Urinary bladder (tissue), 4 donors: ENCODE results near the gene GGTA1. TPM values are rescaled to one million over a fixed set of nuclear protein-coding genes. Genes with fewer than 3 reads are reported as not detected.
"Not testable (repeated sequence)": the region's sequence is repeated elsewhere in the genome, so short reads cannot be mapped to it uniquely, and the experiment has no call there.

ENCODE experiments used
- DNase-seq: peaks from one replicate; pipeline ENCODE4 v3.0.0-alpha.2; 2015; ENCODE audit errors: extremely low spot score
- H3K27ac ChIP-seq: one replicate; pipeline ENCODE4 v1.5.1; 2013; ENCODE audit warnings: low read depth, mild to moderate bottlenecking, moderate library complexity
- H3K36me3 ChIP-seq: one replicate; pipeline ENCODE4 v1.6.1; 2013; ENCODE audit warnings: mild to moderate bottlenecking, moderate library complexity; ENCODE audit not compliant: insufficient read depth
- H3K4me1 ChIP-seq: one replicate; pipeline ENCODE4 v1.6.1; 2013; ENCODE audit warnings: mild to moderate bottlenecking, moderate library complexity; ENCODE audit not compliant: insufficient read depth
- H3K4me3 ChIP-seq: one replicate; pipeline ENCODE4 v1.5.1; 2013; ENCODE audit warnings: low read depth, low read length
- WGBS: extraction: QIAGEN DNeasy Blood & Tissue Kit; methylation state at CpG from one replicate; pipeline ENCODE4 v1.1.7; 2013; 5-methylcytosine and 5-hydroxymethylcytosine counted together
- polyA plus RNA-seq: library from polyadenylated mRNA; stranded (reverse); fragments of 200-250 nt; gene quantifications from one replicate; pipeline ENCODE4 v1.2.3, GENCODE V29; 2013
- total RNA-seq: library from RNA; depleted of rRNA; stranded (reverse); fragments of >200 nt; gene quantifications from one replicate; pipeline ENCODE4 v1.2.3, GENCODE V29; 2014
- donor health status: healthy with polysubstance abuse.
- donor health status: healthy.

Gene GGTA1
- total and polyA plus RNA-seq, 2 donors: 5.1 to 10.2 TPM

- WGBS: 51% methylated on average over 8 of the region's 8 CpGs
- DNase-seq: no peak
- no peak overlapping the region for H3K4me3 ChIP-seq
Observed at GRCh38 chr9:121439711-121440664, 59.7 kb downstream of the GGTA1 start.

DNA sequence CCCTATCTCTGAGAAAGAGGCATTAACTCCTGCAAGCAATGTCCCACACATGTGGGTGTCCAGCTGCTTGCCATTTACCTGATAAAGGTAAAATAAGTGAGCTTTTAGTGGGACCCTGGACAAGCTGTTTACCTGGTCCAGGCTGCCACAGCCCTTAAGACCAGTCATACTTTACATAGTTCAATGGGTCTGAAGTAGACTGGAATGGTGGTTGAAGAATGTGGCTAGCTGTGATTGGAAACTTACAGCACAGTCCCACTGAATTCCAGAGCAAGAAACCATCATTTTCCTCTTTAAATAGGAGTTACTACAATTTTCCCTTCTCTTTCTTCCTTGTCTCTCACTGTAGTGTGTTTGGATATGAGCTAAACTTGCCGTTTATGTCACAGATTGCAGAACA lies 60.6 kb downstream of the GGTA1 start:
- Histone ChIP-seq H3K36me3 (no peaks in the 10 kb centered on the region), H3K27ac (no peak overlapping the region), H3K4me3 (no peak overlapping the region), H3K4me1 (no peaks in the 10 kb centered on the region)
- 45% methylated on average over 1 of the region's 1 CpG for WGBS
- no peak for DNase-seq

More at GRCh38 chr9:121439711-121440664, 59.7 kb downstream of the GGTA1 start:
- Histone ChIP-seq H3K36me3 (no peaks in the 10 kb centered on the region), H3K27ac (no peak overlapping the region), H3K4me1 (no peaks in the 10 kb centered on the region)

- 95% methylated on average over 3 of the region's 3 CpGs for WGBS
- no peak overlapping the region for H3K4me3 ChIP-seq
- no peaks in the 10 kb centered on the region for H3K36me3 ChIP-seq
- H3K27ac ChIP-seq: no peak overlapping the region
- no peak for DNase-seq
- H3K4me1 ChIP-seq: no peaks in the 10 kb centered on the region
Observed at GRCh38 chr9:121437891-121438290, 61.8 kb downstream of the GGTA1 start.

- H3K36me3 ChIP-seq, H3K4me1 ChIP-seq, H3K4me3 ChIP-seq, DNase-seq, H3K27ac ChIP-seq: not testable (repeated sequence)
- WGBS: 96% methylated on average over 3 of the region's 3 CpGs
Observed at GRCh38 chr9:121437046-121437445, 62.6 kb downstream of the GGTA1 start.

- DNase-seq: no peak
- no peaks in the 10 kb centered on the region for H3K36me3 ChIP-seq
- no peaks in the 10 kb centered on the region for H3K4me1 ChIP-seq
- H3K27ac ChIP-seq: no peak overlapping the region
- no peak overlapping the region for H3K4me3 ChIP-seq
Observed at GRCh38 chr9:121434969-121435368, 64.7 kb downstream of the GGTA1 start.

GRCh38 chr9:121427899-121428298 lies 71.7 kb downstream of the GGTA1 start:
- Histone ChIP-seq H3K4me3 (no peak overlapping the region), H3K4me1 (no peaks in the 10 kb centered on the region), H3K36me3 (no peaks in the 10 kb centered on the region), H3K27ac (no peak overlapping the region)
- 78% methylated on average over 1 of the region's 1 CpG for WGBS
- no peak for DNase-seq

GRCh38 chr9:121424024-121424432 lies 75.6 kb downstream of the GGTA1 start:
- H3K4me1 ChIP-seq: no peaks in the 10 kb centered on the region
- no peaks in the 10 kb centered on the region for H3K36me3 ChIP-seq
- no peak overlapping the region for H3K27ac ChIP-seq
- H3K4me3 ChIP-seq: no peak overlapping the region
- 86% methylated on average over 1 of the region's 1 CpG for WGBS
- DNase-seq: no peak

DNA sequence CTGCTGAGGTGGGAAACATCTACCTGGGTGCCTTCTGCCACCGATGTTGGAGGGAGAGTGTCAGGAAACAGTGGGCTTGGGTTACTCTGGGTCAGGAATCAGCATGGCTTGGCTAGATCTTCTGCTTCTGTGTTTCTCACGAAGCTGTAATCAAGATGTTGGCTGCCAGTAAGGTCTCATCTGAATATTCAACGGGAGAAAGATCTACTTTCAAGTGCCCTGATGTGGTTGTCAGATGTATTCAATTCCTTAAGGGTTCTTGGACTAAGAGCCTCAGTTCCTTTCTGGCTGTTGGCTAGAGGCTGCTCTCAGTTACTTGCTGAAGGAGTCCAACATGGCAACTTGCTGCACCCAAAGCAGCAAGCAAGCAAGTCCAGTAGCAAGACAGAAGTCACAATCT lies 87.7 kb downstream of the GGTA1 start:
- no peaks in the 10 kb centered on the region for H3K4me1 ChIP-seq
- 88% methylated on average over 3 of the region's 3 CpGs for WGBS
- no peaks in the 10 kb centered on the region for H3K36me3 ChIP-seq
- H3K27ac ChIP-seq: no peak overlapping the region
- no peak for DNase-seq
- H3K4me3 ChIP-seq: no peak overlapping the region

DNA sequence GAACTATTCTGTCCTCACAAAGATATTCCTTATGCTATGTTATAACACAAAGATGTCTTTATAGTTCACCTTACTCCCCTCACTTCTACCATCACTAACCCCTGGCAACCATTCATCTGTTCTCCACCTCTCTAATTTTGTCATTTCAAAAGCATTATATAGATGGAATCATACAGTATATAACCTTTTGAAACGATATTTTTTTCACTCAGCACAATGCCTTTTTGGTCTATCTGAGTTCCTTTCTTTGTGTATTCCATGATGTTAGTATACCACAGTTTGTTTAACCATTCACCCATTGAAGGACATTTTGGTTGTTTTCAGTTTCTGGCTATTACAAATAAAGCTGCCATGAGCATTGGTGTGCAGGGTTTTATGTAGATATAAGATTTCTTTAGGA lies 93.7 kb downstream of the GGTA1 start:
- Histone ChIP-seq H3K27ac (no peak overlapping the region), H3K4me1 (no peaks in the 10 kb centered on the region), H3K36me3 (no peaks in the 10 kb centered on the region), H3K4me3 (no peak overlapping the region)
- no peak for DNase-seq
- 44% methylated on average over 1 of the region's 1 CpG for WGBS

Other genes starting within 250 kb of the GGTA1 start
- 405 TPM for gene GSN, start 231.7 kb downstream of the GGTA1 start, total RNA-seq
- gene GSN, start 231.7 kb downstream of the GGTA1 start, polyA plus RNA-seq: 2,591 TPM
- 148 TPM for gene STOM, start 129.6 kb downstream of the GGTA1 start, total RNA-seq
- gene STOM, start 129.6 kb downstream of the GGTA1 start, polyA plus RNA-seq: 263 TPM
- gene DAB2IP, start 151.8 kb upstream of the GGTA1 start, total RNA-seq: 16.8 TPM
- 42.3 TPM for gene DAB2IP, start 151.8 kb upstream of the GGTA1 start, polyA plus RNA-seq